K562 treated with DMSO at 1 percent for 24 hours (cell line): ENCODE results near the gene SCLT1. TPM values are rescaled to one million over a fixed set of nuclear protein-coding genes. Genes with fewer than 3 reads are reported as not detected.

Experiments
- total RNA-seq: library from RNA; unstranded; fragments of 300-600 nt; gene quantifications from 2 replicates; pipeline ENCODE4 v1.2.3, GENCODE V29; 2022; ENCODE audit warnings: low read depth; ENCODE audit not compliant: insufficient read depth

SCLT1 gene
- total RNA-seq: 12.4 and 17.7 TPM in 2 replicates

GRCh38 chr4:129093191-129093920, at the start of gene SCLT1:
Gene SCLT1 (minus strand): TSS chr4:129093539. CDS start chr4:129093103, 436 bp downstream.

DNA sequence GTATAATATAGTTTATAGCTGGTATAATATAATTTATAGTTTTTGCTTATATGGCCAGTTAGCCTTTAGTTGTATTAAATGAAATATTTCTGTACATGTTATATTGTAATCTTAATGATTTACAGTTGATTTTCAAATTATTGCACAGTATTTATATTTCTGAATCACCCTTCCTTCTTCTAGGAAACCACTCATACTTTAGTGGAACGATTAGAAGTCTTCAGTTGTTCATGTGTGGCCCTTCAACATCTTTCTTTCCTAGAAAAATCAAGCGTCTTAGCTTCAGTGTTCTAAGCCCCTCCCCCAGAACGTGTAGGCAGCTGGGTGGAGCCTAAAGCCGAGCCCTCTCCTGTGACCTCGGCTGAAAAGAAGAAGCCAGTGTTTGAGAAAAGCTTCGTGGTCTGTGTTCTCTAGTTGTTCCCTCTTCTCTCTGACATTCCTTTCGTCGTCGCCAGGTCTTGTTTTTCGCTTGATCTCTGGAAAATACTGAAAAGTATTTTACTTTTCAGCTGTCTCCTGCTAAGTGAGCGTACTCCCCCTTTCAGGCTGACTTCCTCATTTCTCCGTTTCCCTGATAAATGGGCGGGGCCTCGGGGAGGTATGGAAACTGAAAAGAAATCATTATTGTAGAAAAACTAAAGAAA, 2.6 kb upstream of the SCLT1 start, which contains the start of gene C4orf33:
C4orf33 (plus strand) TSS at position 342 of the 644 bp plus-strand sequence. CDS start 6,459 bp downstream, outside the sequence.

Other genes starting within 250 kb of the SCLT1 start
- gene C4orf33, start 2.6 kb upstream of the SCLT1 start, total RNA-seq: 14.5 and 18.8 TPM in 2 replicates